ENCODE results near the gene PPFIA1.
A peak's percentile ranks its signal among the peaks of the same experiment; 100 is the strongest.

Gene PPFIA1

GRCh38 chr11:70270104-70270876 is at the start of gene PPFIA1:
Gene PPFIA1, plus strand, starts transcription at chr11:70270690. Its CDS starts 1,483 bp downstream, at chr11:70272173.
- DNase-seq, result peak; percentile 93

GRCh38 chr11:70220920-70221319 is 49.6 kb upstream of the PPFIA1 start:
- DNase-seq, result no peak

GRCh38 chr11:70225681-70226177 is 44.8 kb upstream of the PPFIA1 start:
- no peak for DNase-seq

- no peak for DNase-seq
Observed at GRCh38 chr11:70226183-70226582, 44.3 kb upstream of the PPFIA1 start.

- no peak for DNase-seq
Observed at GRCh38 chr11:70226967-70227366, 43.5 kb upstream of the PPFIA1 start.

GRCh38 chr11:70229737-70230136 is 40.8 kb upstream of the PPFIA1 start:
- DNase-seq, result no peak

- no peak for DNase-seq
Observed at GRCh38 chr11:70230151-70230839, 40.2 kb upstream of the PPFIA1 start.

- no peak for DNase-seq
Observed at GRCh38 chr11:70230840-70231710, 39.4 kb upstream of the PPFIA1 start.

- DNase-seq, result no peak
Observed at GRCh38 chr11:70233034-70233433, 37.5 kb upstream of the PPFIA1 start.

GRCh38 chr11:70233511-70233934 is 37.0 kb upstream of the PPFIA1 start:
- DNase-seq, result no peak

- no peak for DNase-seq
Observed at GRCh38 chr11:70233962-70234361, 36.5 kb upstream of the PPFIA1 start.

GRCh38 chr11:70240337-70240736 is 30.2 kb upstream of the PPFIA1 start:
- DNase-seq, result no peak

- no peak for DNase-seq
Observed at GRCh38 chr11:70241709-70242108, 28.8 kb upstream of the PPFIA1 start.

GRCh38 chr11:70242885-70243284 is 27.6 kb upstream of the PPFIA1 start:
- no peak for DNase-seq

- DNase-seq, result no peak
Observed at GRCh38 chr11:70243912-70244652, 26.4 kb upstream of the PPFIA1 start.

- DNase-seq, result no peak
Observed at GRCh38 chr11:70244698-70245097, 25.8 kb upstream of the PPFIA1 start.

- DNase-seq, result no peak
Observed at GRCh38 chr11:70246196-70246595, 24.3 kb upstream of the PPFIA1 start.

GRCh38 chr11:70247042-70247709 is 23.3 kb upstream of the PPFIA1 start:
- DNase-seq, result no peak

GRCh38 chr11:70247710-70248072 is 22.8 kb upstream of the PPFIA1 start:
- no peak for DNase-seq

- DNase-seq, result no peak
Observed at GRCh38 chr11:70250876-70251658, 19.4 kb upstream of the PPFIA1 start.

Data from NCI-H2107 (cell line).